ENCODE measurements around the gene DOCK6. TPM values are rescaled to one million over a fixed set of nuclear protein-coding genes. Genes with fewer than 3 reads are reported as not detected.

Gene DOCK6
- total RNA-seq, 1 experiment from 2014 or later = 57.9 TPM

- H3K79me1 ChIP-seq (ENCODE audit: insufficient read depth, low read depth, low read length, poor library complexity, severe bottlenecking) = no peaks in the 10 kb centered on the region
- H3K4ac ChIP-seq (ENCODE audit: low read depth, low read length) = no peak overlapping the region
- WGBS (ENCODE audit: extremely low coverage, insufficient read length, low lambda C conversion rate) = no CpG with 5 or more reads among the region's 1 CpG
- Mint-ChIP-seq H3K4me3 (no peak overlapping the region), H3K9me3 (no peaks in the 10 kb centered on the region), H3K27ac (peak overlapping the region in 1 of 3 experiments; percentile 68; a peak in 1 of 7 replicates), H3K27me3 (ENCODE audit: low read depth) (no peaks in the 10 kb centered on the region; the same call in 1 of the 2 replicates), H3K36me3 (ENCODE audit: insufficient read depth in 1 of 3, low read depth in 3 of 3) (peaks cover 11 to 44% (median 28%) of the 10 kb centered on the region in 3 experiments), H3K4me1 (0 out of 4 replicates have a peak, but pooled peaks cover 0 to 3% of the 10 kb centered on the region in 2 experiments)
- no peak overlapping the region for H3K4me2 ChIP-seq (ENCODE audit: insufficient read depth, insufficient read length, low read length)
- no peaks in the 10 kb centered on the region for H3K79me2 ChIP-seq (ENCODE audit: insufficient read depth, low read length)
- H2BK5ac ChIP-seq (ENCODE audit: insufficient read length, low read length) = no peak overlapping the region
- H3T11ph ChIP-seq (ENCODE audit: low read length) = no peak overlapping the region
- H4K5ac ChIP-seq (ENCODE audit: insufficient read length, low read depth, low read length) = no peak overlapping the region
- H3K27ac ChIP-seq (ENCODE audit: insufficient read length, low read depth, low read length) = no peak overlapping the region
- no peak overlapping the region for H3K23ac ChIP-seq (ENCODE audit: insufficient read length, low read depth, low read length)
- no peak overlapping the region for H3K56ac ChIP-seq (ENCODE audit: insufficient read length, low read depth, low read length)
- H3K18ac ChIP-seq (ENCODE audit: insufficient read length, low read depth, low read length) = no peak overlapping the region
- no peak overlapping the region for H4K91ac ChIP-seq (ENCODE audit: insufficient read length, low read depth, low read length)
- no peak overlapping the region for H3K14ac ChIP-seq (ENCODE audit: insufficient read depth, low read length)
- H2BK12ac ChIP-seq (ENCODE audit: insufficient read length, low read depth, low read length) = no peak overlapping the region
- DNase-seq = no peak
- H3K23me2 ChIP-seq (ENCODE audit: insufficient read length, low read depth, low read length, poor library complexity, severe bottlenecking) = no peaks in the 10 kb centered on the region
- no peaks in the 10 kb centered on the region for H3K27me3 ChIP-seq (ENCODE audit: insufficient read depth, low read length)
- TF ChIP-seq CTCF (conservative IDR thresholded peaks at IDR 0.05) = no peak
- no peak overlapping the region for H2BK20ac ChIP-seq (ENCODE audit: low read depth, low read length, poor library complexity, severe bottlenecking)
- no peaks in the 10 kb centered on the region for H3K9me3 ChIP-seq (ENCODE audit: control insufficient read depth, low read depth, low read length)
- no peak overlapping the region for H2BK15ac ChIP-seq (ENCODE audit: low read depth, low read length)
- H3K9ac ChIP-seq (ENCODE audit: extremely low read depth, insufficient read length, low read length) = no peak overlapping the region
- no peak overlapping the region for H2AK5ac ChIP-seq (ENCODE audit: insufficient read length, low read length)
- H2AFZ ChIP-seq (ENCODE audit: low read length) = no peak overlapping the region
- H4K8ac ChIP-seq (replicated peaks; ENCODE audit: insufficient read length, low read depth, low read length) = no peak overlapping the region
- no peaks in the 10 kb centered on the region for H4K20me1 ChIP-seq (ENCODE audit: control insufficient read depth, insufficient read depth, insufficient read length)
- H3K4me1 ChIP-seq (ENCODE audit: insufficient read depth, low read length) = no peaks in the 10 kb centered on the region; the same call in 1 of the 2 replicates
- H2BK120ac ChIP-seq (ENCODE audit: low read depth, low read length, poor library complexity, severe bottlenecking) = no peak overlapping the region
Measured at GRCh38 chr19:11182994-11183393, 79.3 kb downstream of the DOCK6 start.

Measured in H9 (cell line).